Body of pancreas (tissue), 4 donors: Measurements from ENCODE around the gene ANTXR1.

Experiments
- POLR2A ChIP-seq, 3 donors: fragments of 450-650 bp; IDR thresholded peaks; one replicate each; pipeline ENCODE4 v1.6.1; 2016; ENCODE audit warnings: antibody characterized with exemption in 3 of 3, mild to moderate bottlenecking in 2 of 3
- TF ChIP-seq, protein P1 (sequence below), 7 experiments: fragments of 450-650 bp in 4 of 7; fragments of 200-600 bp in 3 of 7; sonication (generic) in 3 of 7; IDR thresholded peaks; one replicate each; pipeline ENCODE4 v1.5.1; 2016 to 2019; ENCODE audit warnings: antibody characterized with exemption in 7 of 7

- TF ChIP-seq, protein P1, sequence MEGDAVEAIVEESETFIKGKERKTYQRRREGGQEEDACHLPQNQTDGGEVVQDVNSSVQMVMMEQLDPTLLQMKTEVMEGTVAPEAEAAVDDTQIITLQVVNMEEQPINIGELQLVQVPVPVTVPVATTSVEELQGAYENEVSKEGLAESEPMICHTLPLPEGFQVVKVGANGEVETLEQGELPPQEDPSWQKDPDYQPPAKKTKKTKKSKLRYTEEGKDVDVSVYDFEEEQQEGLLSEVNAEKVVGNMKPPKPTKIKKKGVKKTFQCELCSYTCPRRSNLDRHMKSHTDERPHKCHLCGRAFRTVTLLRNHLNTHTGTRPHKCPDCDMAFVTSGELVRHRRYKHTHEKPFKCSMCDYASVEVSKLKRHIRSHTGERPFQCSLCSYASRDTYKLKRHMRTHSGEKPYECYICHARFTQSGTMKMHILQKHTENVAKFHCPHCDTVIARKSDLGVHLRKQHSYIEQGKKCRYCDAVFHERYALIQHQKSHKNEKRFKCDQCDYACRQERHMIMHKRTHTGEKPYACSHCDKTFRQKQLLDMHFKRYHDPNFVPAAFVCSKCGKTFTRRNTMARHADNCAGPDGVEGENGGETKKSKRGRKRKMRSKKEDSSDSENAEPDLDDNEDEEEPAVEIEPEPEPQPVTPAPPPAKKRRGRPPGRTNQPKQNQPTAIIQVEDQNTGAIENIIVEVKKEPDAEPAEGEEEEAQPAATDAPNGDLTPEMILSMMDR (IDR thresholded peaks at IDR 0.05): no peak
- no peak for TF ChIP-seq POLR2A (IDR thresholded peaks at IDR 0.05)
Observed at GRCh38 chr2:69084492-69084891, 71.5 kb downstream of the ANTXR1 start.
